Suprapubic skin (tissue), 4 donors: ENCODE data around the gene CAMTA1. TPM values are rescaled to one million over a fixed set of nuclear protein-coding genes. Genes with fewer than 3 reads are reported as not detected.

Source experiments
- DNase-seq, 2 donors: peaks; one replicate each; pipeline ENCODE4 v3.0.0-alpha.2; 2019; ENCODE audit warnings: low spot score in 2 of 2
- H3K27ac ChIP-seq: fragments of 200-600 bp; sonication (generic); one replicate; pipeline ENCODE4 v1.5.1; 2019
- H3K27me3 ChIP-seq: fragments of 200-600 bp; sonication (generic); one replicate; pipeline ENCODE4 v1.5.1; 2019
- H3K36me3 ChIP-seq: fragments of 200-600 bp; sonication (generic); one replicate; pipeline ENCODE4 v1.5.1; 2019
- H3K4me1 ChIP-seq: fragments of 200-600 bp; sonication (generic); one replicate; pipeline ENCODE4 v1.5.1; 2019
- H3K4me3 ChIP-seq: fragments of 200-600 bp; sonication (generic); one replicate; pipeline ENCODE4 v1.5.1; 2019; ENCODE audit warnings: mild to moderate bottlenecking
- H3K9me3 ChIP-seq: fragments of 200-600 bp; sonication (generic); one replicate; pipeline ENCODE4 v1.5.1; 2019
- CTCF ChIP-seq, 2 donors: fragments of 200-600 bp in 1 of 2; fragments of 450-650 bp in 1 of 2; sonication (generic) in 1 of 2; IDR thresholded peaks; one replicate each; pipeline ENCODE4 v1.5.1; 2016 to 2019; ENCODE audit warnings: antibody characterized with exemption in 2 of 2, mild to moderate bottlenecking in 1 of 2, moderate library complexity in 1 of 2
- EP300 ChIP-seq: sonication (generic); formaldehyde crosslinking; IDR thresholded peaks from one replicate; pipeline ENCODE4 v1.6.1; 2017; ENCODE audit warnings: antibody characterized with exemption
- POLR2A ChIP-seq, 2 donors: fragments of 450-650 bp; IDR thresholded peaks; one replicate each; pipeline ENCODE4 v1.6.1; 2017; ENCODE audit warnings: antibody characterized with exemption in 2 of 2, mild to moderate bottlenecking in 2 of 2, moderate library complexity in 2 of 2
- POLR2AphosphoS5 ChIP-seq, 3 donors: sonication (generic); formaldehyde crosslinking; IDR thresholded peaks; one replicate each; pipeline ENCODE4 v1.6.1; 2017; ENCODE audit warnings: antibody characterized with exemption in 3 of 3
- WGBS: methylation state at CpG from one replicate; pipeline ENCODE4 v1.1.5; 2018; 5-methylcytosine and 5-hydroxymethylcytosine counted together
- total RNA-seq, 4 donors: library from RNA; depleted of rRNA; stranded (reverse); fragments of >200 nt; gene quantifications; one replicate each; pipeline ENCODE4 v1.1.0, GENCODE V29; 2016

The CAMTA1 gene
- total RNA-seq, 4 donors from 2014 or later: 40.4 to 54.1 (median 46.6) TPM

- H3K4me1 ChIP-seq: peaks cover 2% of the 10 kb centered on the region
- H3K36me3 ChIP-seq: no peaks in the 10 kb centered on the region
- no peak overlapping the region for H3K4me3 ChIP-seq
- WGBS: 71% methylated on average over 11 of the region's 16 CpGs
- H3K27me3 ChIP-seq: peaks cover 3% of the 10 kb centered on the region
- H3K27ac ChIP-seq: no peak overlapping the region
- DNase-seq: no peak
- TF ChIP-seq POLR2A (IDR thresholded peaks at IDR 0.05) (no peak), CTCF (IDR thresholded peaks at IDR 0.05) (no peak), POLR2AphosphoS5 (IDR thresholded peaks at IDR 0.05) (no peak), EP300 (no peak)
- H3K9me3 ChIP-seq: no peaks in the 10 kb centered on the region
These were observed 170.3 kb downstream of the CAMTA1 start for GRCh38 chr1:6955357-6956094.

GRCh38 chr1:6956488-6957159, 171.4 kb downstream of the CAMTA1 start:
- WGBS: 80% methylated on average over 8 of the region's 11 CpGs
- peaks cover 3% of the 10 kb centered on the region for H3K27me3 ChIP-seq
- peaks cover 2% of the 10 kb centered on the region for H3K4me1 ChIP-seq
- no peaks in the 10 kb centered on the region for H3K36me3 ChIP-seq
- no peak overlapping the region for H3K27ac ChIP-seq
- no peak for DNase-seq
- TF ChIP-seq POLR2A (IDR thresholded peaks at IDR 0.05): no peak
- no peak for TF ChIP-seq EP300
- TF ChIP-seq CTCF (IDR thresholded peaks at IDR 0.05): no peak
- TF ChIP-seq POLR2AphosphoS5 (IDR thresholded peaks at IDR 0.05): no peak
- no peak overlapping the region for H3K4me3 ChIP-seq
- H3K9me3 ChIP-seq: no peaks in the 10 kb centered on the region

GRCh38 chr1:6957341-6957740, 172.1 kb downstream of the CAMTA1 start:
- WGBS: 88% methylated on average over 5 of the region's 5 CpGs
- no peak for DNase-seq
- H3K27me3 ChIP-seq: peaks cover 3% of the 10 kb centered on the region
- H3K4me3 ChIP-seq: no peak overlapping the region
- no peak for TF ChIP-seq POLR2AphosphoS5 (IDR thresholded peaks at IDR 0.05)
- no peak for TF ChIP-seq CTCF (IDR thresholded peaks at IDR 0.05)
- TF ChIP-seq EP300: no peak
- no peak for TF ChIP-seq POLR2A (IDR thresholded peaks at IDR 0.05)
- no peaks in the 10 kb centered on the region for H3K9me3 ChIP-seq
- no peaks in the 10 kb centered on the region for H3K36me3 ChIP-seq
- H3K27ac ChIP-seq: no peak overlapping the region
- peaks cover 2% of the 10 kb centered on the region for H3K4me1 ChIP-seq

- Histone ChIP-seq H3K36me3 (no peaks in the 10 kb centered on the region), H3K27ac (no peak overlapping the region), H3K27me3 (peaks cover 12% of the 10 kb centered on the region), H3K4me3 (no peak overlapping the region), H3K9me3 (no peaks in the 10 kb centered on the region), H3K4me1 (peaks cover 13% of the 10 kb centered on the region)
- no peak for DNase-seq
- no peak for TF ChIP-seq POLR2A (IDR thresholded peaks at IDR 0.05)
- no peak for TF ChIP-seq EP300
- TF ChIP-seq CTCF (IDR thresholded peaks at IDR 0.05): no peak
- no peak for TF ChIP-seq POLR2AphosphoS5 (IDR thresholded peaks at IDR 0.05)
- WGBS: 96% methylated on average over 15 of the region's 15 CpGs
These were observed 173.3 kb downstream of the CAMTA1 start for GRCh38 chr1:6958407-6959030.

- no peak for TF ChIP-seq POLR2A (IDR thresholded peaks at IDR 0.05)
- H3K27me3 ChIP-seq: peaks cover 18% of the 10 kb centered on the region
- 82% methylated on average over 8 of the region's 8 CpGs for WGBS
These were observed 174.2 kb downstream of the CAMTA1 start for GRCh38 chr1:6959491-6959890.

More at GRCh38 chr1:6959491-6959890, 174.2 kb downstream of the CAMTA1 start:
- no peaks in the 10 kb centered on the region for H3K36me3 ChIP-seq
- DNase-seq: no peak
- no peaks in the 10 kb centered on the region for H3K9me3 ChIP-seq
- no peak overlapping the region for H3K27ac ChIP-seq
- H3K4me3 ChIP-seq: no peak overlapping the region
- peaks cover 18% of the 10 kb centered on the region for H3K4me1 ChIP-seq
